Activated naive CD8-positive, alpha-beta T cell (primary cell): ENCODE data around the gene CABP4.

Experiments used
- H3K27ac Mint-ChIP-seq: one replicate; pipeline ENCODE4 v1.8.0; 2021; ENCODE audit warnings: mixed read lengths
- H3K27me3 Mint-ChIP-seq: one replicate; pipeline ENCODE4 v1.8.0; 2021; ENCODE audit warnings: mixed read lengths
- H3K36me3 Mint-ChIP-seq: one replicate; pipeline ENCODE4 v1.8.0; 2021; ENCODE audit warnings: mixed read lengths
- H3K4me1 Mint-ChIP-seq: one replicate; pipeline ENCODE4 v1.8.0; 2021; ENCODE audit warnings: low read depth, mixed read lengths
- H3K4me3 Mint-ChIP-seq: one replicate; pipeline ENCODE4 v1.8.0; 2021; ENCODE audit warnings: mild to moderate bottlenecking, mixed read lengths
- H3K9me3 Mint-ChIP-seq: one replicate; pipeline ENCODE4 v1.8.0; 2021; ENCODE audit warnings: low read depth, mixed read lengths

CABP4 gene

GRCh38 chr11:67499808-67500483, 44.8 kb downstream of the CABP4 start:
- H3K9me3 Mint-ChIP-seq: no peaks in the 10 kb centered on the region
- no peak overlapping the region for H3K4me3 Mint-ChIP-seq
- H3K27me3 Mint-ChIP-seq: no peaks in the 10 kb centered on the region
- peaks cover 16% of the 10 kb centered on the region for H3K4me1 Mint-ChIP-seq
- H3K36me3 Mint-ChIP-seq: peaks cover 9% of the 10 kb centered on the region
- H3K27ac Mint-ChIP-seq: no peak overlapping the region

GRCh38 chr11:67500484-67500821, 45.3 kb downstream of the CABP4 start:
- no peak overlapping the region for H3K4me3 Mint-ChIP-seq
- peak overlapping the region; percentile 34 for H3K27ac Mint-ChIP-seq
- peaks cover 9% of the 10 kb centered on the region for H3K36me3 Mint-ChIP-seq
- no peaks in the 10 kb centered on the region for H3K27me3 Mint-ChIP-seq
- no peaks in the 10 kb centered on the region for H3K9me3 Mint-ChIP-seq
- peaks cover 16% of the 10 kb centered on the region for H3K4me1 Mint-ChIP-seq

- H3K4me1 Mint-ChIP-seq: peaks cover 23% of the 10 kb centered on the region
- H3K9me3 Mint-ChIP-seq: no peaks in the 10 kb centered on the region
- peaks cover 9% of the 10 kb centered on the region for H3K36me3 Mint-ChIP-seq
- no peak overlapping the region for H3K4me3 Mint-ChIP-seq
- peak overlapping the region; percentile 34 for H3K27ac Mint-ChIP-seq
- H3K27me3 Mint-ChIP-seq: no peaks in the 10 kb centered on the region
Observed at GRCh38 chr11:67500831-67501715, 45.9 kb downstream of the CABP4 start.

GRCh38 chr11:67501854-67502253, 46.7 kb downstream of the CABP4 start:
- H3K9me3 Mint-ChIP-seq: no peaks in the 10 kb centered on the region
- H3K27ac Mint-ChIP-seq: no peak overlapping the region
- H3K36me3 Mint-ChIP-seq: peaks cover 9% of the 10 kb centered on the region
- H3K27me3 Mint-ChIP-seq: no peaks in the 10 kb centered on the region
- H3K4me3 Mint-ChIP-seq: no peak overlapping the region
- peaks cover 31% of the 10 kb centered on the region for H3K4me1 Mint-ChIP-seq

GRCh38 chr11:67502328-67502979, 47.3 kb downstream of the CABP4 start:
- Mint-ChIP-seq H3K36me3 (peaks cover 9% of the 10 kb centered on the region), H3K4me3 (peak overlapping the region; percentile 84), H3K27ac (no peak overlapping the region), H3K27me3 (no peaks in the 10 kb centered on the region), H3K4me1 (peaks cover 35% of the 10 kb centered on the region), H3K9me3 (no peaks in the 10 kb centered on the region)

GRCh38 chr11:67503119-67504004, 48.2 kb downstream of the CABP4 start:
- peaks cover 9% of the 10 kb centered on the region for H3K36me3 Mint-ChIP-seq
- H3K27ac Mint-ChIP-seq: peak overlapping the region; percentile 66
- H3K4me3 Mint-ChIP-seq: peak overlapping the region; percentile 84
- no peaks in the 10 kb centered on the region for H3K27me3 Mint-ChIP-seq
- H3K9me3 Mint-ChIP-seq: no peaks in the 10 kb centered on the region
- peaks cover 37% of the 10 kb centered on the region for H3K4me1 Mint-ChIP-seq

GRCh38 chr11:67504005-67504949, 49.1 kb downstream of the CABP4 start:
- Mint-ChIP-seq H3K27me3 (no peaks in the 10 kb centered on the region), H3K9me3 (no peaks in the 10 kb centered on the region), H3K4me1 (peaks cover 41% of the 10 kb centered on the region), H3K36me3 (peaks cover 9% of the 10 kb centered on the region), H3K27ac (no peak overlapping the region), H3K4me3 (peak overlapping the region; percentile 88)

- peak within 1 kb of the TSS; percentile 84 for H3K27ac Mint-ChIP-seq
- H3K4me3 Mint-ChIP-seq: peak within 1 kb of the TSS; percentile 89
- H3K36me3 Mint-ChIP-seq: peaks cover 9% of the 10 kb centered on the region
- no peaks in the 10 kb centered on the region for H3K9me3 Mint-ChIP-seq
- H3K4me1 Mint-ChIP-seq: peaks cover 41% of the 10 kb centered on the region
- H3K27me3 Mint-ChIP-seq: no peaks in the 10 kb centered on the region
Observed at GRCh38 chr11:67504950-67505581, 49.9 kb downstream of the CABP4 start, which contains the start of gene PITPNM1. TSS of gene PITPNM1 (minus strand) at chr11:67505363. CDS start at chr11:67504180, 1,183 bp downstream.

GRCh38 chr11:67505605-67506396, 50.6 kb downstream of the CABP4 start:
- Mint-ChIP-seq H3K27me3 (no peaks in the 10 kb centered on the region), H3K4me3 (peak overlapping the region; percentile 89), H3K4me1 (peaks cover 37% of the 10 kb centered on the region), H3K36me3 (peaks cover 7% of the 10 kb centered on the region), H3K27ac (peak overlapping the region; percentile 84), H3K9me3 (no peaks in the 10 kb centered on the region)

GRCh38 chr11:67506426-67507051, 51.4 kb downstream of the CABP4 start:
- H3K4me1 Mint-ChIP-seq: peaks cover 31% of the 10 kb centered on the region
- peak overlapping the region; percentile 89 for H3K4me3 Mint-ChIP-seq
- H3K9me3 Mint-ChIP-seq: no peaks in the 10 kb centered on the region
- H3K27me3 Mint-ChIP-seq: no peaks in the 10 kb centered on the region
- H3K36me3 Mint-ChIP-seq: peaks cover 3% of the 10 kb centered on the region
- peak overlapping the region; percentile 84 for H3K27ac Mint-ChIP-seq

GRCh38 chr11:67507242-67507863, 52.2 kb downstream of the CABP4 start:
- H3K4me1 Mint-ChIP-seq: peaks cover 31% of the 10 kb centered on the region
- peak overlapping the region; percentile 54 for H3K27ac Mint-ChIP-seq
- peak overlapping the region; percentile 89 for H3K4me3 Mint-ChIP-seq
- H3K9me3 Mint-ChIP-seq: no peaks in the 10 kb centered on the region
- no peaks in the 10 kb centered on the region for H3K27me3 Mint-ChIP-seq
- H3K36me3 Mint-ChIP-seq: peaks cover 3% of the 10 kb centered on the region
